Kidney (tissue), 14 donors: ENCODE measurements around the gene RIMS4. TPM values are rescaled to one million over a fixed set of nuclear protein-coding genes. Genes with fewer than 3 reads are reported as not detected.

Source experiments
- DNase-seq, 5 donors: peaks; one replicate each; pipeline ENCODE4 v3.0.0-alpha.2; 2013 to 2020
- FAIRE-seq: peaks from 2 replicates; lab custom pipeline; 2012; peaks lifted over from hg19 to GRCh38; lab: Jason Lieb, UNC
- H3K27ac ChIP-seq, 2 donors: one replicate each; pipeline ENCODE4 v1.7.0; 2013; ENCODE audit warnings: low read depth in 2 of 2, low read length in 2 of 2, inconsistent platforms in 1 of 2
- H3K27me3 ChIP-seq: one replicate; pipeline ENCODE4 v1.7.1; 2013; ENCODE audit warnings: low read length, inconsistent platforms; ENCODE audit not compliant: control insufficient read depth, insufficient read depth
- H3K36me3 ChIP-seq, 3 donors: one replicate each; pipeline versions ENCODE4 v1.7.0 to v1.7.1; 2013; ENCODE audit warnings: low read length in 3 of 3, control low read depth in 1 of 3, inconsistent platforms in 1 of 3; ENCODE audit not compliant: insufficient read depth in 3 of 3, control insufficient read depth in 2 of 3
- H3K4me1 ChIP-seq, 3 donors: one replicate each; pipeline versions ENCODE4 v1.7.0 to v1.7.1; 2013; ENCODE audit warnings: low read length in 3 of 3, inconsistent platforms in 1 of 3, low read depth in 1 of 3; ENCODE audit not compliant: control insufficient read depth in 2 of 3, insufficient read depth in 2 of 3
- H3K4me3 ChIP-seq, 3 donors: one replicate each; pipeline versions ENCODE4 v1.7.0 to v1.8.1; 2013; ENCODE audit warnings: low read length in 3 of 3, control low read depth in 1 of 3, inconsistent platforms in 1 of 3
- H3K9ac ChIP-seq, 3 donors: one replicate each; pipeline versions ENCODE4 v1.7.0 to v1.7.1; 2013; ENCODE audit warnings: low read length in 3 of 3, control low read depth in 1 of 3, inconsistent platforms in 1 of 3
- H3K9me3 ChIP-seq, 3 donors: one replicate each; pipeline versions ENCODE4 v1.7.0 to v1.7.1; 2013; ENCODE audit warnings: low read length in 3 of 3, control low read depth in 1 of 3, inconsistent platforms in 1 of 3; ENCODE audit not compliant: control insufficient read depth in 2 of 3, insufficient read depth in 1 of 3
- CTCF ChIP-seq: IDR thresholded peaks from 3 replicates; pipeline ENCODE4 v1.5.1; 2012; ENCODE audit warnings: mild to moderate bottlenecking, moderate library complexity, borderline replicate concordance; ENCODE audit not compliant: insufficient read depth; ENCODE audit errors: extremely low read depth
- intact Hi-C: fragments of 100-400 bp; cut with DNase I; formaldehyde crosslinking; loops from one replicate; pipeline ENCODE4 v1.11.1; 2022
- polyA plus RNA-seq: library from polyadenylated mRNA; stranded (reverse); fragments of 350-450 nt; fragmentation: Illumina TruSeq; extraction: RNeasy Lipid Tissue Mini Kit (QIAGEN cat#74804); gene quantifications from one replicate; pipeline ENCODE4 v1.2.3, GENCODE V29; 2014; ENCODE audit warnings: low read depth, low replicate concordance; ENCODE audit not compliant: insufficient read depth
- total RNA-seq: library from RNA; stranded (reverse); fragmentation: NEBNext Ultra II Directional; extraction: Animal tissue kit (Norgen Biotek cat#: 25700); gene quantifications from one replicate; pipeline ENCODE4 v1.2.1, GENCODE V29; 2021
- donor health status: control.
- donor health status: control.
- donor health status: control.
- donor health status: control.
- donor health status: control.
- donor health status: DM: yes; HTN: yes; CAD: no.
- donor health status: Normal renal cell carcinoma (clear cell type).

Gene RIMS4
- total and polyA plus RNA-seq, 2 donors from 2014 or later: 0.13 TPM; not detected in 1

GRCh38 chr20:44799691-44800090 is 10.7 kb downstream of the RIMS4 start:
- intact Hi-C loops: no loop called here

GRCh38 chr20:44796758-44797457 is 13.4 kb downstream of the RIMS4 start:
- no peak for TF ChIP-seq CTCF
- no peaks in the 10 kb centered on the region for H3K9me3 ChIP-seq
- no peaks in the 10 kb centered on the region for H3K27me3 ChIP-seq
- H3K36me3 ChIP-seq: no peaks in the 10 kb centered on the region
- DNase-seq: no peak
- no peak overlapping the region for H3K27ac ChIP-seq
- no peak overlapping the region for H3K9ac ChIP-seq
- no peaks in the 10 kb centered on the region for H3K4me1 ChIP-seq
- no peak overlapping the region for H3K4me3 ChIP-seq
- intact Hi-C loops: no loop called here
- no peak for FAIRE-seq

More at GRCh38 chr20:44799691-44800090, 10.7 kb downstream of the RIMS4 start:
- TF ChIP-seq CTCF: no peak
- DNase-seq: no peak
- no peaks in the 10 kb centered on the region for H3K36me3 ChIP-seq
- no peaks in the 10 kb centered on the region for H3K27me3 ChIP-seq
- no peak overlapping the region for H3K27ac ChIP-seq
- no peaks in the 10 kb centered on the region for H3K9me3 ChIP-seq
- H3K4me3 ChIP-seq: no peak overlapping the region
- H3K9ac ChIP-seq: no peak overlapping the region
- H3K4me1 ChIP-seq: no peaks in the 10 kb centered on the region
- no peak for FAIRE-seq

GRCh38 chr20:44796311-44796710 is 14.0 kb downstream of the RIMS4 start:
- TF ChIP-seq CTCF: no peak
- no peak for FAIRE-seq

More at GRCh38 chr20:44796311-44796710, 14.0 kb downstream of the RIMS4 start:
- intact Hi-C loops: no loop called here
- no peaks in the 10 kb centered on the region for H3K36me3 ChIP-seq
- DNase-seq: no peak
- no peaks in the 10 kb centered on the region for H3K9me3 ChIP-seq
- H3K4me1 ChIP-seq: no peaks in the 10 kb centered on the region
- no peak overlapping the region for H3K4me3 ChIP-seq
- no peak overlapping the region for H3K27ac ChIP-seq
- no peaks in the 10 kb centered on the region for H3K27me3 ChIP-seq
- H3K9ac ChIP-seq: no peak overlapping the region
